HG02852 (cell line): ENCODE results near the gene URB1.
"Not testable (repeated sequence)": the region's sequence is repeated elsewhere in the genome, so short reads cannot be mapped to it uniquely, and the experiment has no call there.

Experiments
- ATAC-seq: cut with Tn5 transposase; IDR thresholded peaks from one replicate; pipeline ENCODE4 v1.9.1; 2021; ENCODE audit warnings: mild to moderate bottlenecking, moderate library complexity; ENCODE audit not compliant: unreplicated experiment

Gene URB1

DNA sequence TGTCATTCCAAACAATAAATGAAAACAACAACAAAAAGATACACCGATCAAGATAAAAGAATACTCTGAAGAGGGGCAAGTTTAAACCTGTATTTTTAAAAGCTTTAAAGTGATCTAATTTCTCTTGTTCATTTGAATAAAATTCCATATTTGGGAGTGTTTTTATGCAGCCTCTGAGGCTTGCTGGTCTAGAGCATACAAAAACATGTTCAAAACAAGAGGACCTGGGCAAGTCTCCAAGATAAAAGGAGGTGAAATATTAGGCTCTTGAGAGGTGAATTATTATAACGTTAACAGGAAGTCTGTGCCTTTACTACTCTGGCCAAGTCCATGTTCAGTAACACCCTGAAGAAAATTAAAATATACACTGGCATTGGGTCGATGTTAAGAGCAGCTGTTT lies 20.1 kb downstream of the URB1 start:
- ATAC-seq = no peak

DNA sequence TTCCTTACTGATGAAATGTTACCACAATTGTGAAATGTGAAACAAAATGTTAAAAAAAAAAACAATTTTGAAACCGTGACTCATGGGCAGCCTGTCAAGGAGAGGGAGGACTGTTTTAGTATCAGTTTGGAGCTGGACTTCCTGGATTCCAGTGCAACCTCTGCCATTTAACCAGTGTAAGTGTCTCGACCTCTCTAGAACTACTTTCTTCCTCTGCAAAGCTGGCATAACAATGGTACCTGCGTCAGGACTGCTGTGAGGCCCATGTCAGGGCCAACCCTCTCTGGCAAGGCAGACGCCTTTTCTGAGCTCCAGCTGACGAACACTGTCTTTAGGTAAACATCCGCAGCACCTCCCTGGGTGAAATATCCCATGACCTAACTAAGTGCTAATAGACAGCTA lies 20.9 kb downstream of the URB1 start:
- ATAC-seq = no peak

GRCh38 chr21:32370998-32371766 lies 21.6 kb downstream of the URB1 start:
- ATAC-seq = no peak

DNA sequence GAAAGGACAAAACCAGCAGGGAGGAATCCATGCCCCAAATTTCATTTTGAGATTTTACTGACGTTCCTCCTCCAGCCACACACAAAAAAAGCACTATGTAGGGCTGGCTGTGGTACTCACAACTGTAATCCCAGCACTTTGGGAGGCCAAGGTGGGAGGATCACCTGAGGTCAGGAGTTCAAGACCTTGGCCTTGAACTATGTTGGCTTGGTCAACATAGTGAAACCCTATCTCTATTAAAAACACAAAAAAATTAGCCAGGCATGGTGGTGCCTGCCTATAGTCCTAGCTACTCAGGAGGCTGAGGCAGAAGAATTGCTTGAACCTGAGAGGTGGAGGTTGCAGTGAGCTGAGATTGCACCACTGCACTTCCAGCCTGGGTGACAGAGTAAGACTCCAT lies 23.9 kb downstream of the URB1 start:
- ATAC-seq = not testable (repeated sequence)

- ATAC-seq = no peak
Observed at GRCh38 chr21:32368386-32368785, 24.4 kb downstream of the URB1 start.

DNA sequence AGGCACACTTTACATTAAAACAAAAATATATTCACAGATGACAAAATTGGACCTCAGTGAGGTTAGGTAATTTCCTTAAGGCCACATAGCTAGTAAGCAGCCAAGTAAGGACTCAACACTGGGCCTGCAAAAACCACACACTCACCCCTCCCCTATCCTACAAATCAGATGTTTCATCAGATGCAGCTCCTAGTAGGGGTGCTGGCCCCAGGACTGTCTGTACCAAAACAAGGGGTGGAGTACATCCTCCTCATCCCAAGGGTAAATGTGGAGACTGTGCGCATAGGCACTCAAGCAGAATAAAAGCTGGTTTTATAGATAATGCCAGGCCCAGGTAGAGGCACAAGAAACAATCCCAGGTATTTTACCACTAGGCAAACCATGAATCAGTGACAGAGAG lies 25.7 kb downstream of the URB1 start:
- ATAC-seq = no peak

DNA sequence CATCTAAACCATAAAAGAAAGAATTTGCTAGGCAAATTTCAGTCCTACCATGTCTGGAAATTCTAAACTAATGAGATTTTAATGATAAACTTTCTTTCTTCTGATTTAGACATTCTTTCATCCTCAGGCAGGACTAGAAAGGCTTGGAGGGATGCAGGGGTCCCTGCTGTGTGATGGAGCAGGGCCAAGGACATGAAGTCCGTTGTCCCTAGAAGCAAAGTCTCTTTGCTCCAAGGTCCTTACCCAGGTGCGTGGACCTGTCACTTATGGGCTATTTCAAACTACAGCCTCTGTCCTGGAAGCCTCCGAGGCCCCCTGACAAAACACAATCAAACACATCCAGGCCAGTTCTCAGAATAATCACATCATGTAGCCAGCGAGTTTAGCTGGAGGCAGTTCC lies 26.6 kb downstream of the URB1 start:
- no peak for ATAC-seq

DNA sequence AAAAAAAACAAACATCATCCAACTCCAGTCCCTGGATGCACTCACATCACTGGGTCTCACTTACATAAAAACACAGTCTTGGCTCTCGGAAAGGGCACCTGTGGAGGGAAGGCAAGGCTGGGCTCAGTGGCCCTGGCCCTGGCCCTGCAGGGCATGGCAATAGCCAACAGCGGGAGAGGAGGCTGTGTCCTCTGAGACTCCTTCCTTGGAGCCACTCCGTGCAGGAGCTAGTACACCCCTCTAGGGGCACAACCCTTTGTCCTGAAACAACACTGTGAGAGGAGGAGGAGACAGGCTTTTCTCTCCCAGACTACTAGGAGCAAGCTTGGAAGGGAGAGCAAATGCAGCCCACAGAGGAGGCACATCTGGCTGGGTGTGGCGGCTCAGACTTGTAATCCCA lies 28.0 kb downstream of the URB1 start:
- no peak for ATAC-seq

DNA sequence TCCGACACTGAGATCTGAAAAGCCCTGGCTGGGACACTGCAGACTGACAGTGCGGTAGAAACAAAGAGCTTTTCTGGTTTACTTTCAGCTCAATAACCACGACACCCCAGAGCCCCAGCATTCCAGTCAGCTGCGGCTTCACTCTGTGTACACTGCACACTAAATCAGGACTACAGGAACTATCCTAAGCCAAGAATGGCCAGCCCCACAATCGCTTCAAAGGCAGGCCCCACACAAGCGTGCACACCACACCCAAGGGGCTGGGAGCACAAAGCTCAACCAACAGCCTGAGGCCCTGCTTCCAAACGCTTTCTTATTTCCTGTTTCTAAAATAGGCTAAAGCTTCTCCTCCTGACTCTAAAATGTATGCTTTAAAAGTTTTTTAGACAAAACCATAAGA lies 28.4 kb downstream of the URB1 start:
- ATAC-seq = no peak

DNA sequence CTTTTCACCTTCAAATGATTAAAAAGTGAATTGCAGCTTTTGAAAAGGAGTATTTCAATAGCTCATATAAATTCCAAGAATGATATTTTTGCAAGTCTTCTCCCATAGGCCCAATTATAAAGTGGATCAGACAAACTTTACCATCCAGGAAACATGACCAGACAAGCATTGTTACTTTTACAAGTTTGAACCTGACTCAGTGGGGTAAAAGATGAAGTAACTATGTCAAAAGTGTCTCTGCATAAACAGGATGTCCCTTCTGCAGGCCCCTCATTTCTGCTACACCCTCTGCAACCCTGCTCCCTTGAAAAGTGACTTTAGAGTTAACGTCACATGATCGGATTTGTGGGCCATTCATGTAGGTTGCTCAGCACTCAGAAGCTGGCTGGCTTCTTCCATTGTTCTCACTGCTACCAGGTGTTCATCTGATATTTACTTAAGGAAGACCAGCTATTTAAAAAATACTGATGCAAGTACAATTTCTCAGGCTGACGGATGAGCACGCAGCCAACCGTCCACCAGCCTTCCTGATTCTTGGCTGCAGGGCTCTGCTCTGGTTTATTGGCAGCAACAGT lies 32.3 kb downstream of the URB1 start:
- no peak for ATAC-seq

GRCh38 chr21:32359719-32360260 lies 33.0 kb downstream of the URB1 start:
- ATAC-seq = no peak

DNA sequence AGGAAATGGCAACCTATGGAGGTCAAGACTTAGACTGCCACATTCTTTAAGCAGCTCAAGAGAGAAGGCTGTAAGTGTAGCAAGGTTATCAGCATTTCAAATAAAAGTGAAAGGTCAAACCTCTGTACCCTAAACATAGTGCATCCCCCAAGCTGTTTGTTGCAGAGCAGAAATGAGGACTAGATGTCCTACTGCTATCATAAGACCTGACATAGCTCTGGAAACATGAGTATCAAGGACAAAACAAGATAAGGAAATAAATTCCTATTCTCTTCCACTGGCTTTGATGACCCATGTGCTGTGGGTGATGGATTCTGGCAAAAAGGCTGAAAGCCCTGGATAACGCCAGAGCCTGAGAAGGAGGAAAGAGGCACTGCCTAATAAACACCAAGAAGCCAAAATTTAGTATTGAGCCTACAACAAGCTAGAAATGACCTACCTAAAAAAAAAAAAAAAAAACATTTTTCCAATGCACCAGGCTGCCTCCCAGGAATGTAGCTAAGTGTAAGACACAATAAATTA lies 35.9 kb downstream of the URB1 start:
- ATAC-seq = no peak

DNA sequence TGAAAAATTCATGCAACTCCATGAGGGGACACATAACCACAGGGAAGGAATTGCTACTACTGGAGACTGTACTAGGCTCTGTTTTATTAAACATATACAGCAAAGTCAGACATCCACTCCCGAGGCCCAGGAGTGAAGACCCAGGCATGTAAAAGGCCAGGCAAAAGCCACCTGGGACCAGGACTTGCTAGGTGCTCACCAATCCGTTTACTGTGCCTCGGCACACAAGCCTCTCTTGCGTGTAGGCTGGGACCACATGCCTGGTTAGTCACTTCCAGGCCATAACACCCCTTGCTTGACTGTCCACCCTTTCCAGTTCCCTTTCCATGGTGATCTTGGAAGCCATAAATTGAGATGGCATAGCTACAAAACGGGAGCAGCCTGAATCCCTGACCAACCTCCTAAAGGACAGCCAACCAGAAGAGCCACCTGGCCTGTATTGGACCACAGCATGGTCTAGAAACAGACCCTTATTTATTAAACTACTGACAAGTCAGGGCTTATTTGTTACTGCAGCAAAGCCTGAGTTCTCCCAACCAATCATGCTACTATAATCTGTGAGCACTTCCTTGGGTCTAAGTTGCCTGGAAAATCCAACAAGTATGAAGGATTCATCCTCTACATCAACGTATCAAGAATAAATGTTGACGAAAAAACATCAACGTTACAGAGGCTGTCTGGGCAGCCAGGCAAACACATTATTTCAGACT lies 39.7 kb downstream of the URB1 start:
- ATAC-seq = no peak

DNA sequence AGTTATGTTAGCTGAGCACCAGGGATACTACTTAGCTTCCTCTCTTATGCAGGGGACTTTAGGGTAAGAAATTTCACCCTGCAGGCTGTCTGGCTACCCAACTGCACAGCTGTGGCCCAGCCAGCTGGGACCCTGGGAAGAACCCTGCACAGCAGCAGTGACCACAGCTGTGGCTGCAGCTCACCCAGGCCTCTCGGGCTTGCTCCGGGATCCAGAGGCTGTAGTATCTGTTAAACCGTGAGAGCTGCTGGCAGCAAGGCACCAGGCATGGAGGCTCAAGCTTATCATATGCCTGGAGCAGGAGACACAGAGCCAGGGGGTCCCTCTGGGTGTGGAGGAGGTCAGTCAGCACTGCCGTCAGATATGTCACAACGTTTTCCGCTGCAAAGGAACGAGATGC lies 40.3 kb downstream of the URB1 start:
- no peak for ATAC-seq

DNA sequence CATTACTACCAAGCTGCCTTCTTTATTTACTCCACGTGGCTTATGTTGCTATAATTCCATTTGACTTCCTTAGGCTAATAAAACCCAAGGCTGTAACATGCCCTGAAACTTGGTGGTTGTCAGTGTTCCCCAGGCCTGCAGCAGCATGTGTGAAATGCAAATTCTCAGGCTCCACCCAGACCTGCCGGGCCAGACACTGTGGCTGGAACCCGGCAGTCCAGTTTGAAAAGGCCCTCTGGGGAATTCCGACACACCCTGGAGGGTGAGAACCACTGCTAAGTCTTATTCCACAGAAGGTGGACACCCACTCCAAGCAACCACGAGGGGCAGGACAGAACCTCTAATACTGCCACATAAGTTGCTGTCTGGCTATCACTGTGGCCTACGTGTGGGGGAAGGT lies 41.4 kb downstream of the URB1 start:
- ATAC-seq = no peak

DNA sequence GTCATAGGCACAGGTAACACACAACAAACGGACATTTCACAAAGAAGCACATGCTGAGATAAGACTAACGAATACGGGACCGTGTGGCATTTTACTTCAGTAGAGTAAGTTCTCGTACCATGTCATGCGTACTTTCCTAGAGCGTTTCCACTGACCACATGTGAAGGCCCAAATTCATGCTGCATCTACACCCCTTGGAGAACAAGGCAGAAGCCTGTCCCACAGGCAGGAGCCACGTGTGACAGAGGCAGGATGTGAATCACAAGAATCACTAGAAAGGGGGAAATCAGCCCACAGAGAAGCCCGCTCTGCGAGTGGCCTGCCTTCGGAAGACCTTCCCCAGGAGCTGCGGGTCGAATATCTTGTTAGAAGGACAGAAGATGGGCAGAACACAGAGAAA lies 41.8 kb downstream of the URB1 start:
- ATAC-seq = no peak

- ATAC-seq = no peak
Observed at GRCh38 chr21:32350211-32350980, 42.4 kb downstream of the URB1 start.

GRCh38 chr21:32349333-32349944 lies 43.4 kb downstream of the URB1 start:
- no peak for ATAC-seq

GRCh38 chr21:32348604-32349332 lies 44.0 kb downstream of the URB1 start:
- no peak for ATAC-seq

GRCh38 chr21:32347977-32348376 lies 44.8 kb downstream of the URB1 start:
- ATAC-seq = no peak
